NCI-H226 (cell line): Measurements from ENCODE around the gene SPACA9.

Source experiments
- DNase-seq: peaks from one replicate; pipeline ENCODE4 v3.0.0-alpha.2; 2015

SPACA9 gene

DNA sequence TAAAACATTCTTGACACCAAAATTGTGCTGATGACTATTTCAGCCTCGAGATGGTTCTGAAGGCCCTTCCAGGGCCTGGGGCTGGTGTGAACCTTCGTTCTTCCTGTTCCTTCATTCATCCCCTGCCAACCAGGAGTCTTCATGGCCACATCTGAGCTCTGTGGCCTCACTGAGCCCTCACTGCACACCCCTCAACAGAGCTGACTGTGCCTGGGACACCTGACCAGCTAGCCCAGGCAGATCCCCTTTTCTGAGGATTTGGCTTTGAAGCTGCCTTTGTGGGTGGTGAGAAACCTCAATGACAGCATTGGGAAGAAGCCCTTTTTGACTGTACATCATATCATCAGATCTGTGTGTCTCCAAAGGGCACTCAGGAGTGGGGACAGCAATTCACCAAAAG is 14.4 kb upstream of the SPACA9 start:
- DNase-seq = no peak

DNA sequence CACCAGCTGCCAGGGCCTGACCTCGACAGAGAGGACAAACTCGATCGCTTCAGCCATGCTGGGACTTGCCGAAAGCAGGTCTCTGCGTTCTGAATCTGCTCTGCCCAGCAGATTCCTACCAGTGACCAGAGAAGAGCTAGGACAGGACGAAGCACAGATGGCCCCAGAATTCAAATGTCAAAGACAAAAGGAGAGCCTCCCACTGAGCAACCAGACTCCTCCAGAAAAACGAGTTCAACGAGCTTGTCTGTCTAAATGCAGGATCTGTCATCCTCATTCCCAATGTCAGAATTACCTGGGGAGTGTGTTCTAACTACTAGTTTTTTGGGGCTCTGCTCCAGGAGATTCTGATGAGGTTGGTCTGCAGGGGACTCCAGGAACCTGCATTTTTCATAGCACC is 14.0 kb upstream of the SPACA9 start:
- no peak for DNase-seq

GRCh38 chr9:132866898-132867297 is 11.8 kb upstream of the SPACA9 start:
- no peak for DNase-seq

GRCh38 chr9:132869266-132869665 is 9.4 kb upstream of the SPACA9 start:
- DNase-seq = no peak

- no peak for DNase-seq
Measured at GRCh38 chr9:132873403-132873802, 5.3 kb upstream of the SPACA9 start.

DNA sequence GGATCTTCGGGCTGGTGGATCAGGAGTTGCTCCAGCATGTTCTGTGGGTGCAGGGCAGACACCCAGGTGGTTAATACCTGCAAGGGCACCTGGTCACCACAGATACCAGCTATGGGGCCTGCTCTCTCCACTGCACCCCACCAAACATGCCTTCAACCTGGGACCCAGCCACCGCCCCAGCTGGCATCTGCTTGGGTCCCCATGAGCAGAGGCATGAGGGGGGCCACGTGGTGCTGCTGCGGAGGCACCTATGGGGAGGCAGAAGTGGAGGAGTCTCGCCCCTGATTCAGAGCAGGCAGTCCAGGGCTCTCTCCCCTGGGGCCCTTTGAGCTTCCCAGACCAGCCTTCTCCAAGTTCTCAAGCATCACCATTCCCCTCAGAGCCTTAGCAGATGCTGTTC is 3.5 kb upstream of the SPACA9 start:
- no peak for DNase-seq

- DNase-seq = no peak
Measured at GRCh38 chr9:132876849-132877248, 1.8 kb upstream of the SPACA9 start.

DNA sequence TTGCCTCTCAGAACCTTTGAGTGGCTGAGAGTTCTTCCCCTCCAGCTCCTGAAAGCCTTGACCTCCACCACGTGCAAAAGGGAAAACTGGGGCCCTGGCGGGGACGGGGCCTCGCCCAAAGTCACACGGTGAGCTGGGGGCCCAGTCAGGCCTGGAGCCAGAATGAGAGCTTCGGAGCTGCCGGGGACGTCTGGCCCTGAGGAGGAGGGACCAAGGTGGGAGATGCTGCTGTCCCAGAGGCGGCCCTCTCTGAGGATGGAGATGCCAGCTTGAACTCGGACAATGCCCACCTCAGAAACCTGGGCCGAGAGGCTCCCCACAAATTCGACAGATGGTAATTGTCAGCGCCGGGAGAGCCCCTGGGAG is 1.3 kb upstream of the SPACA9 start:
- DNase-seq = no peak

DNA sequence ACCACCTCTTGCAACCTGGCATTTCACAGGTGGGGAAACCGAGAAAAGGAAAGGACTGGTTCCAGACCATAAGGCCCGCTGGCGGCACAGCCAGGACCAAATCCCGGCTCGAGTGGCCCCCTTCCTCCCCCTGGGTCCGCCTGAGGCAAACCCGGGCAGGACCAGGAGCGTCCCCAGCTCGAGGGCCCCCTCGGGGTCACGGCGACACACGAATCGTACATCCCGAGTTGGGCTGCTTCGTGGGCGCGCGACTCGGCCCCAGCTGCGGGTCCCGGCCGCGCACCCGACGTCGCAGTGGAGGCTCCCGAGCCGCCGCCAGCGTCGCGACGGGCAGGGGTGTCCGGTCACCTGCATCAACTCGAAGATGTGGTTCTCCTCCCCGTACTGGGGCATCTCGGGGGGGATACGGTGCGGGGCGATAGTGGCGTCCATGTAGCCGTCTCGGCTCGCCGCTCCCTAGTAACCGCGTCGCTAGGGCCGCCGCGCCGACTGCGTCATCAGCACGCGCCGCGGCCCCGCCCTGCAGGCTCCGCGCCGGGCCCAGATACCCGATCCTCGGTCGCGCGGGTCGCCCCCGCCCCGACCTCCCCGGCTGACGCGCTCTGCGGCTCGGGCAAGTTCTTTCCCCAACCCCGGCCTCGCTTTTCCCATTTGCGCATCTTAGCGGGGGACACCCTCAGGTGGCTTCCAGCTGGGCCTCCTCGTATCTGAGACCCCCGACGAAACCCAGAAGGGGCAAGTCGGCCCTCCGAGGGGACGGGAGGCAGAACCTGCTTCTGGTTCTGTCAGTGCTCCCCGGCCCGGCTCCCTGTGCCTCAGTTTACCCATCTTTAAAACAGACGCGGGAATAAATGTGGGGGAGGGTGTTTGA is 639 bp upstream of the SPACA9 start, which contains the start of gene AK8:
Gene AK8, minus strand, starts transcription at position 461 of the 871 bp plus-strand sequence. Its CDS starts 29 bp downstream, at position 432.
- DNase-seq = peak; percentile 58

DNA sequence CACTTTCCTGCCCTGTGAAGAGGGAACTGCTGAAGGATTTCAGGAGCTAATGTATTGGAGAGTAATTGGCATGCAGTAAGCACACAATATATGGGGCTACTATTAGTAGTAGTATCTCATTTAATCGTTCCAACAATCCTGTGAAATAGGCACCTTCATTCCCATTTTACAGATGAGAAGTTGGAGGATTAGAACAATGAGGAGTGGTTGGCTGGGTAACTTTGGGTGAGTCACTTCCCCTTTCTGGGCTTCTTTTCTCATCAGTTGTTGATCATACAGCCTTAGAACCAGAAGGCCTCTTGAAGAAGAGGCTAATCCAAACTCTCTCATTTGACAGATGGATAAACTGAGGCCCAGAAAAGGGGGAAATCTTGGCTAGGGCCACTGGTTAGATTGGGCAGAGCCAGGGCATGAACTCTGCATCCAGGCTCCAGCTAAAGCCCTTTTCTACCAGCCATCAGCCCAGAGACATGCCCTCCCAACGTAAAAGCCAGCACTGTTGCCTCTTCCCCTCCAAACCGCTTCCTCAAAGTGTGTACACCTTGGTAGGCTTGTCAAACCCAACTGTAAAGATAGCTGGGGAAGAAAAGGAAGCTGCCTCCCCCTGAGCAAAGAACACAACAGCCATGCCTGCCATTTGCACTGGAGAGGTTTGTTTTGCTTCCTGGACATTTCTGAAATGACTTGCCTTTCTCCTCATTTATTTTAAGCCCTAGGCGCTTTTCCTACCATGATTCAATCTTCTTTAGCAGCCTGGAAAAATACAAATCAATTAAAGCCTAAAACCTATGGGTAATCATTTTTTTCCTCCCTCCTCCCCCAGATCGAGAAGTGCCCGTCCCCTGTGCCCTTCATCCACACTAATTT is 992 bp downstream of the SPACA9 start:
- no peak for DNase-seq

DNA sequence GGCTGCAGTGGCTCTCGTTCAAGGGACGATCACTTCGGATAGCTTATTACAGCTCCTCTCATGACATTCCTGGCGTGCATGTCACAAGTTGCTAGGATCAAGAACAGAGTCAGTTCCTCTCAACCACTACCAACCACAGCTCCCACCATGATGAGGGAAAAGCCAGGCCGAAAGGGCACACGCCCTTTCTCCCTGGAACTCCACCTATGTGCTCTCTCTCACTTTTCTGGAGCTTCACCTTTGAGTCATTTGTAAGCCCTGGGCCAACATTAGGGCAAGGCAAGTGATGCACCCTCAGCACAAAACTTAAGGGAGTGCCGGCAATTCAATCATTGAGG is 1.6 kb downstream of the SPACA9 start:
- DNase-seq = no peak

- no peak for DNase-seq
Measured at GRCh38 chr9:132881826-132882225, 3.1 kb downstream of the SPACA9 start.

- DNase-seq = no peak
Measured at GRCh38 chr9:132882616-132883015, 3.9 kb downstream of the SPACA9 start.

GRCh38 chr9:132883349-132884294 is 4.9 kb downstream of the SPACA9 start:
- no peak for DNase-seq

GRCh38 chr9:132885720-132886333 is 7.1 kb downstream of the SPACA9 start:
- DNase-seq = no peak

DNA sequence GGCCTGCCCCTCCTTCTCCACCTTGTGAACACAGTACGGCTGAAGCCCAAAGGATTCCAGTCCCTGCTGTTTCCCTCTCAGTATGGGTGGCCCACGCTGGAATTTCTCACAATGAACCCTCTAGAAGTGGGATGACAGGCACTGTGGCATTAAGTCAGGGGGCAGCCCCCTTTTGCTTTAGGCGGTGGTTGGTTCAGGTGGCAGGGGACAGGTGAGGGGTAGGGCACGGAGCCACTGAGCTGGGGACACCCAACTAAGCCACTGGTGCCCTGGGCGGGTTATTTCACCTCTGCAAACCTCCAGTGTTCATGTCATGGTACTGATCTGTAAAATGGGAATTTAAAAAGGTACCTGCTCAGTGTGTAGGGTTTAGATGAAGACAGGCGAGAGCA is 7.6 kb downstream of the SPACA9 start:
- no peak for DNase-seq

- no peak for DNase-seq
Measured at GRCh38 chr9:132887181-132888120, 8.8 kb downstream of the SPACA9 start.

GRCh38 chr9:132888151-132888550 is 9.5 kb downstream of the SPACA9 start:
- no peak for DNase-seq

GRCh38 chr9:132892400-132892799 is 13.7 kb downstream of the SPACA9 start:
- DNase-seq = no peak

DNA sequence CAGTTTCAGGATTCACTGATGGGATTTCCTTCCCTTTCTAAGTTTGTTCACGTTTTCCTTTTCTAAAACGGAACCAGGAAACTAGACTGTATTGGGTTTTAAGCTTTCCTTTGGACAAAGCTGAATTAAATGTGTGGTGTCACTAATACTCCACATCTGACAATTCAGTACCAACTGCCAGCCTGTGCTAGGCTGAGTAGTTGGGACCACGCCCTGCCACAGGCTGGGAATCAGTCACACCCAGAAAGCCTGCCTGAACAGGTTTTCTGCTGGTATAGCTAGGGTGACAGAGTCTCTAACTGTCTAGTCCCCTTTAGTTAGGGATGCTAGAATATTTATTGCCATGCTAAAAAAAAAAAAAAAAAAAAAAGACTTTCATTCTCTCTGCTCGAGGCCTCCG is 15.6 kb downstream of the SPACA9 start:
- no peak for DNase-seq
